Mucosa of descending colon (tissue), 3 donors: Measurements from ENCODE around the gene PGM3. TPM values are rescaled to one million over a fixed set of nuclear protein-coding genes. Genes with fewer than 3 reads are reported as not detected.

Experiments used
- ATAC-seq: fragments of 200-7000 bp; cut with Tn5 transposase; one replicate; pipeline ENCODE4 v1.9.1; 2020; ENCODE audit warnings: mild to moderate bottlenecking, moderate library complexity
- DNase-seq, 3 donors: peaks; one replicate each; pipeline ENCODE4 v3.0.0-alpha.2; 2020
- H3K36me3 ChIP-seq: fragments of 200-600 bp; one replicate; pipeline ENCODE4 v1.8.0; 2021; ENCODE audit warnings: low read depth, mild to moderate bottlenecking
- H3K4me1 ChIP-seq: fragments of 200-600 bp; one replicate; pipeline ENCODE4 v1.8.0; 2021; ENCODE audit warnings: low read depth, mild to moderate bottlenecking
- H3K4me3 ChIP-seq: fragments of 200-600 bp; one replicate; pipeline ENCODE4 v1.8.0; 2021; ENCODE audit warnings: mild to moderate bottlenecking
- H3K9me3 ChIP-seq: fragments of 200-600 bp; one replicate; pipeline ENCODE4 v1.8.0; 2021; ENCODE audit warnings: mild to moderate bottlenecking
- CTCF ChIP-seq: fragments of 200-600 bp; IDR thresholded peaks from one replicate; pipeline ENCODE4 v1.8.0; 2022; ENCODE audit warnings: antibody characterized with exemption, mild to moderate bottlenecking
- intact Hi-C, 2 donors: fragments of 100-400 bp; cut with DNase I in 1 of 2; cut with micrococcal nuclease in 1 of 2; formaldehyde crosslinking; loops; one replicate each; pipeline versions ENCODE4 v1.11.0 to v1.11.1; 2022; cut with DNase I, micrococcal nuclease
- total RNA-seq, 3 donors: library from RNA; stranded (reverse); fragmentation: NEBNext Ultra II Directional in 2 of 3; extraction: Animal tissue kit (Norgen Biotek cat#: 25700) in 2 of 3; gene quantifications; one replicate each; pipeline versions ENCODE4 v1.2.1 to v1.2.4, GENCODE V29; 2021 to 2023
- donor health status: DM: no; HTN: no; CAD: no; lungs with moderate emphysema.
- donor health status: DM: no; HTN: no; CAD: no.
- donor health status: DM: no; HTN: yes; CAD: no.

Gene PGM3
- total RNA-seq, 3 donors from 2014 or later = 29.2 to 37.6 (median 30.7) TPM

GRCh38 chr6:83202031-83202430 lies 9.0 kb upstream of the PGM3 start:
- ATAC-seq = no peak
- Histone ChIP-seq H3K4me1 (no peaks in the 10 kb centered on the region), H3K4me3 (no peak overlapping the region), H3K36me3 (no peaks in the 10 kb centered on the region), H3K9me3 (no peaks in the 10 kb centered on the region)
- intact Hi-C loops = no loop called here
- no peak for TF ChIP-seq CTCF
- DNase-seq = no peak

- no peak for TF ChIP-seq CTCF
- no peak for DNase-seq
- H3K9me3 ChIP-seq = no peaks in the 10 kb centered on the region
- no peaks in the 10 kb centered on the region for H3K36me3 ChIP-seq
- no peak overlapping the region for H3K4me3 ChIP-seq
- peak; percentile 81 for ATAC-seq
- H3K4me1 ChIP-seq = no peaks in the 10 kb centered on the region
- intact Hi-C loops = no loop called here
Observed at GRCh38 chr6:83199863-83200225, 6.8 kb upstream of the PGM3 start.

GRCh38 chr6:83199173-83199862 lies 6.3 kb upstream of the PGM3 start:
- DNase-seq (no peak), ATAC-seq (peak; percentile 7)
- Histone ChIP-seq H3K4me1 (peaks cover 2% of the 10 kb centered on the region), H3K4me3 (no peak overlapping the region), H3K36me3 (no peaks in the 10 kb centered on the region), H3K9me3 (no peaks in the 10 kb centered on the region)
- no peak for TF ChIP-seq CTCF
- intact Hi-C loops = no loop called here

- peaks cover 8% of the 10 kb centered on the region for H3K4me1 ChIP-seq
- DNase-seq (no peak), ATAC-seq (no peak)
- no peak for TF ChIP-seq CTCF
- no peaks in the 10 kb centered on the region for H3K36me3 ChIP-seq
- no peak overlapping the region for H3K4me3 ChIP-seq
- intact Hi-C loops = no loop called here
- no peaks in the 10 kb centered on the region for H3K9me3 ChIP-seq
Observed at GRCh38 chr6:83198486-83199172, 5.6 kb upstream of the PGM3 start.

DNA sequence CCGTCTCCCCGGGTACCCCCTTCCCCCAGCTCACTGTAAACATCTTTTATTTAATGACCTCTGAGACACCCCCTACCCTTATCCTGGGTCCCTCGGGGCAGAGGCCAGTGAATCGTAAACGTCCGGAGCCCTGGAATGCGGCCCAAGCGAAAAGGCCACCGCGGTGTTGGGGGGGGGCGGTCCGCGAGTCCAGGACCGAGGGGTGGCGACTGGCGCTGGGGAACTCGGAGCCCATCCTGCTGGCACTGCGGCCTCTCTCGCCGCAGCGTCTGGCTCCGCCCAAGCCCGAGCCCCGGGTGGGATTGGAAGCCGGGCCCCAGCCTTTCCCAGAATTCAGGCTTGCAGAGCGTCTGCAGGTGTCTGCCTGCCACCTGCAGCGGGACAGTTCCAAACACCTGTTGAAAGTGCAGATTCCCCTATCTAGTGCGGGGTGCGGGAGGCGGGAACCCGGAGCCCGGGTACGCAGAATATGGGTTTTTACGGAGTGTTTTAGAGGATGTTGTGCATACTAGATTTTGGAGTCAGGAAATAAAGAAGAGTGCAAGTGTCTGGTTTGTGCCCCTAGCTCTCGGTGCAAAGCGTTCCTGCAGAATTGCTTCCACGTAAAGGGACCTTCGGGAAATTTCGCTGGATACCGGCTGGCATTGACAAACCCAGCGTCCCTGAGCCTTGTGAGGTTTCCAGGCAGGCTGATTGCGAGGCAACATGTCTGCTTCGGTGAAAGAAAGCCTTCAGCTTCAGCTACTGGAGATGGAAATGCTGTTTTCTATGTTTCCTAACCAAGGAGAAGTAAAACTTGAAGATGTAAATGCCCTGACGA lies 892 bp upstream of the PGM3 start:
- intact Hi-C loops = no loop called here
- no peaks in the 10 kb centered on the region for H3K36me3 ChIP-seq
- H3K9me3 ChIP-seq = no peaks in the 10 kb centered on the region
- H3K4me1 ChIP-seq = peaks cover 13% of the 10 kb centered on the region
- TF ChIP-seq CTCF = no peak
- DNase-seq = peak; percentile 40 to 75 (median 71)
- H3K4me3 ChIP-seq = peak overlapping the region; percentile 85
- ATAC-seq = peak; percentile 53
